HG03439 (cell line): ENCODE measurements around the gene CGB1.
"Not testable (repeated sequence)": the region's sequence is repeated elsewhere in the genome, so short reads cannot be mapped to it uniquely, and the experiment has no call there.

Experiments
- ATAC-seq: cut with Tn5 transposase; IDR thresholded peaks from one replicate; pipeline ENCODE4 v1.9.1; 2021; ENCODE audit warnings: mild to moderate bottlenecking, moderate library complexity; ENCODE audit not compliant: unreplicated experiment

Gene CGB1

DNA sequence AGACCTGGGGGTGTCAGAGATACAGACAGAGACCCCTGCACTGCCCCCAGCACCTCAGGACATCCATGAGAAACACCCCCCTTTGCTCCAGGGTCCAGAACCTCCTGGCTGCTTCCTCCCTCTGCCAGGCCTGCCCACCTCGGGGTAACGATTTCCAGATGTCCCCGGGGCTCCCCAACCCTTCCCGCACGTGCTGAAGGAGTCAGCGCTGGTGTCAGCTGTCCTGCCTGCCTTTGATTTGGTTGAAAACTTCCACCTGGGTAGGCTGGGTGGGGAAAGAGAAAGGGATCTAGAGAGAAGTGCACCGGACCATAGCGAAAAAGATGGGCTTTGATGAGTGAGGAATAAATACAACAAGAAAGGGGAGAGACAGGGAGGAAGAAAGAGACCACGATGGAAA, 22.4 kb upstream of the CGB1 start:
- no peak for ATAC-seq

DNA sequence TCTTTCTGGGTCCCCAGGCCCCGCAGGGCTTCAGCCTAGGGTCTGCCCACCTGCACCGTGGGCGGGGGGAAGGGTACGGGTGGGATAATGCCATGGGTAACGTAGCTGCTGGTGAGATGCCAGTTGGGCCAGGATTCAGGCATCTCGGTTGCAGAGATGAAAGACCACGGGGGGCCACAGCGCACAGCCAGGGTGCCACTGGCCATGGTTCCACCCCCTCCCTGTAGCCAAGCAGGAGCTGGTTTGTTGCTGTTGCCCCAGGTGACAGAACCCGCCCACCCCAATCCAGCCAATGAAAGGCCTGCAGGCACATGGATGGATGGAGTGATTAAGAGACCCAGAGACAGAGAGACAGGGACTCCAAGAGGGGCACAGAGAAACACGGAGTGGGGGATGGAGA, 21.9 kb upstream of the CGB1 start:
- ATAC-seq = no peak

DNA sequence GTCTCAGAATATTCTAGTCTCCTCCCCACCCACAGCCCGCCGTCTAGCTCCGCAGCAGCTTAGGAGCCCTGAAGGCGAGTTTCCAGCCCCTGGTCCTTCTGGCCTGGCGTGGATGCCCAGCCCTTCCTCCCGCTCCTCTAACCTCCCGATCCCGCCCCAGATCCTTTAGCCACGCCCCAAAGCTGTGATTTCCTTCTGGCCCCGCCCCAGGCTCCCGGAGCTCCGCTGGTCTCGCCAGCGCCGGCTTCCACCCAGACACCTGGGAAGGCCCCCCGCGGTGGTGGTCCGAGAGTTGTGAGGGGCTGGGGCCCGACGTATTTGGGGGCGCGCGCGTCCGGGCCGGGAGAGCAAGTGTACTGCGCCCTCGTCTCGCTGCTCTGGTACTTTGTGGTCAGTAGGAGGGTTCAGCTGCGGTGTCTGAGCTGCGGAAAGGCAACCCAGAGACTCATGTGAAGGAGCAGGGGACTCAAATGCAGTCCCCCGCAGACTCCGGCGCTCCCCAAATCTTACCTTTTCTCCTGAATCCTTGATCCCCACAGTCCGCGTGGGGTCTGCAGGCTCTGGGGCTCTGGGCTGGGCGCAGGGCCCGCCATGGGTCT, 21.0 kb upstream of the CGB1 start, which contains the start of gene CGB7:
TSS of gene CGB7 (minus strand) at position 114 of the 599 bp plus-strand sequence. CDS start 2,374 bp downstream, outside the sequence.
- ATAC-seq = no peak

DNA sequence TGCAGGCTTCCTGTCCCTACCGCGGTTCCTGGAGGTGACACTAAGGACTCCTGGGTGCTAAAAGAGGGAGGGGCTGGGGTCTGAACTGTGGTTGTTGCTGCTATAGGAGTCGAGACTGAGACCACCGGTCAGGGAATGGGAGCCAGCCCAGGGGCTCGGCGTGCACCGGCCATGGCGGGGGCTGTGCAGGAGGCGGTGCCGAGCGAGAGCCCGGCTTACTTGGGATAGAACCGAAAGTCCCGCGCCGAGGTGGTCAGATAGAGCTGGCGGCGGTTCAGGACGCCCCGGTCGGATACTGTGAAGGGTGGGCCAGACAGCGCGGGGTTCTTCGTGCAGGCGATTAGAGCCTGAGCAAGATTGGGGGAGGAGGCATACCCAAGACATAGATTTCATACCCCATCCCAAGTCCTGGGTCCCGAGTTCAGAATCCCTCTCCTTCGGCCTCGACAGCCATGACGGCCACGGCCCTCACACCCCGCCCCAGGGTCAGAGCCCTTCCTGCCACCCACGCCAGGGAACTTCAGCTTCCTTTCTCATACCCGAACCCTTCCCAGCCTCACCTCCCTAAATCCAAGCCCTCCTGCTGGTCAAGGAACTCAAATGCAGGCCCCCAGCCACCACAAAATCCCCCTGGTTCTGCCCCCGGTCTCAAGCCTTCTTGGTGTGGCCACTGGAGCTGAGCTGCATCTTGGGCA, 20.4 kb upstream of the CGB1 start:
- ATAC-seq = not testable (repeated sequence)

DNA sequence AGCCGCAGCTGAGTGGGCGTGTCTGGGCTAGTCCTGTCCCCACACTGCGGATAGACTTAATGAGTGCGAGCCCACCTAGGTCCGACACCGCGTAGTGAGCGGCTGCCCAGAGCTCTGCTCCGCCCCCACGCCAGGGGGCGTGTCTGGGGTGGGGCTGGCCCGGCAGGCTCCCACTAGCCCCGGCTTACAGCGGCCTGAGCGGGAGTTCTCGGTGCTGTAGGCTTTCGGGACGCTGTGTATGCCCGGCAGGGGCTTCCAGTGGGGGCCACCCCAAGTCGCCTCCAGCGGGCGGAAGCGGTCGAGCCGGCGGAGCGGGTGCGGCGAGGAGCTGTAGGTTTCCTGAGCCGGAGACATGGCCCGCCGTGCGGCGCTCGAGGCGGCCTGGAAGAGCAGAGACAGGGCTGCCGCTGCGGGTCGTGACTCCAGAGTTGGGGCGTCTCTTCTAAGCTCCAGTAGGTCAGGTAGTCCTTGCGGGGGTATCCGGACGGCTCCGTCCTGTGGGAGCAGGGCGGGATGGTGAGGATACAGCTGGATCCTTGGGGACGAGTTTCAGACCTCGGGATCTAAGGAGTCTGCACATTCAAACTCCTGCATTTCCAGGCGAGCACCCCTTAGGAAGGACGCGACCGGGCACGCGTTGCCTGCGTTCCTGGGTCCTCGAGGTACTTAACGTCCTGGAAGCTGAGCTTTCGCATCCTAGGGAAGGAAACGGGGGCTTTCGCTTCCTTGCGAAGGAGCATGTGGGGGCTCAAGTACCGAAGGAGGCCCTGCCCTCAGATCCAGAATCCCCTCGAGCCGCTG, 19.6 kb upstream of the CGB1 start:
- no peak for ATAC-seq

DNA sequence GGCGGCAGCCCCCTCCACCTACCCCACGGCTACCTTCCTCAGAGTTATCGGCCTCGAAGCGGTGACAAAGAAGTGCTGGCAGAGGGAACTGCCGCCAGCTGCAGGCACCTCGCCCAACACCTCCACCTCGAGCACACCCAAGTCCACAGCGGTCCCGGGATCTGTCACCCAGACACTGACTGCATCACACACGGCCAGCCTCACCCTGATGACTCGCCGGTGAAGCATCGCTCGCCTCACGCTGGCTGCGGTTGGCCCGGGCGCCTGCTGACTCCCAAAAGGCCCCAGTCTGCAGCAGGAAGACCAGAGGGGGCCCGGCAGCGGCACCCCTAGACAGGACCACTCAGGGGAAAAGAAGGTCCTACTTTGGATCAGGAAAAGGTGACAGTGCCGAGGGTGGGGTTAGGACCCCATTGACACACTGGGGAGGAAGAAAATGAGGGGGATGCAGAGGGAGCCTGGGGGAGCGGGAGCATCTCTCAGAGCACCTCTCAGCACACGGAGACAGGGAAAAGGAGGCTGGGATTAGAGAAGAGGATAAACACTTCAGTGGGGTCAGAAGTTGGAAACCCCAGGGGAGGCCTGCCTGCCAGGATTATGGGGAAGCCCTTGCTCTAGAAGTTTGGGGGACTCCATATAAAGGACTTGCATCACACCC, 13.8 kb upstream of the CGB1 start:
- ATAC-seq = not testable (repeated sequence)

DNA sequence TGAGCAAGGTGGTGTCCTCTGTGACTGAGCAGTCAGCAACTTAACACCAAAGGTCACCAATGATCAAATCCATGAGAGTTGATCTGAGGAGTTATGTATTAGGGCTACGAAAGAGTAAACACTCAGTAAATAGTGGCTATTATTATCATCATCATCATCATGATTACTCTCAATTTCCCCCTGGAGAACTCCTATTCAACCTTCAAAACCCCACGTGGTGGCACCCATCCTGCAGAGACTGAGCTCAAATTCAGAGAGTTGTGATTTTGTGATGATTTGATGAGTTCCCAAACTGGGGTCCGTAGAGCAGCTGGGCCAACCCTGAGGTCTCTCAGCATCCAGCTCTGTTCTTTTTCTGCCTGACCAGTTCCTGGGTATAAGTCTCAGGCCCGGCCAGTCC, 13.1 kb upstream of the CGB1 start:
- not testable (repeated sequence) for ATAC-seq

DNA sequence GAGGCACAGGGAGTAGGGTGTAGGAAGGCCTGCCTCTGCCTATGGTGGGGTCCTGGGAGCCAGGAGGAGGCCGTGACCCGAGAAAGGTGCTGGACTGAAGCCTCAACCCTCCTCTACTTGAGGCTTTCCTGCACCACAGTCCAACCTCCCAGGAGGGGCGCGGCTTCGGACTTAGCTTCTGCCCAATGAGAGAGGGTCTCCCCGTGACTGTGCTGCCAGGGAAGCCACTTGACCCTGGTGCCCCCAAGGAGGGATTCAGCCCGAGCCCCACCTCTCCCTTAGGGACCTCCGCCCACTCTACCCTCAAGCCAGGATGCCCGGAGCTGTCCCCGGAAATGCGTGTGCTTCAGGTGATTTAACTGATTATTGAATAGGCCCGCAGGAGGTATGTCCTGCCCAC, 12.3 kb upstream of the CGB1 start, which contains the start of gene CGB8:
TSS of gene CGB8 (minus strand) at position 101 of the 400 bp plus-strand sequence. CDS start 372 bp downstream, outside the sequence.
- ATAC-seq = not testable (repeated sequence)

DNA sequence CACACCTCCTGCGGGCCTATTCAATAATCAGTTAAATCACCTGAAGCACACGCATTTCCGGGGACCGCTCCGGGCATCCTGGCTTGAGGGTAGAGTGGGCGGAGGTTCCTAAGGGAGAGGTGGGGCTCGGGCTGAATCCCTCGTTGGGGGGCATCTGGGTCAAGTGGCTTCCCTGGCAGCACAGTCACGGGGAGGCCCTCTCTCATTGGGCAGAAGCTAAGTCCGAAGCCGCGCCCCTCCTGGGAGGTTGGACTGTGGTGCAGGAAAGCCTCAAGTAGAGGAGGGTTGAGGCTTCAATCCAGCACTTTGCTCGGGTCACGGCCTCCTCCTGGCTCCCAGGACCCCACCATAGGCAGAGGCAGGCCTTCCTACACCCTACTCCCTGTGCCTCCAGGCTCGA, 6.9 kb upstream of the CGB1 start, which contains the start of gene CGB5:
TSS of gene CGB5 (plus strand) at position 301 of the 400 bp plus-strand sequence. CDS start 362 bp downstream, outside the sequence.
- ATAC-seq = not testable (repeated sequence)

DNA sequence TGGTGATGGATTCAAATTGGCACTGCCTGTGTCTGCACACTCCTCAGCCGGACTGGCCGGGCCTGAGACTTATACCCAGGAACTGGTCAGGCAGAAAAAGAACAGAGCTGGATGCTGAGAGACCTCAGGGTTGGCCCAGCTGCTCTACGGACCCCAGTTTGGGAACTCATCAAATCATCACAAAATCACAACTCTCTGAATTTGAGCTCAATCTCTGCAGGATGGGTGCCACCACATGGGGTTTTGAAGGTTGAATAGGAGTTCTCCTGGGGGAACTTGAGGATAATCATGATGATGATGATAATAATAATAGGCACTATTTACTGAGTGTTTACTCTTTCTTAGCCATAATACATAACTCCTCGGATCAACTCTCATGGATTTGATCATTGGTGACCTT, 6.0 kb upstream of the CGB1 start:
- ATAC-seq = not testable (repeated sequence)

DNA sequence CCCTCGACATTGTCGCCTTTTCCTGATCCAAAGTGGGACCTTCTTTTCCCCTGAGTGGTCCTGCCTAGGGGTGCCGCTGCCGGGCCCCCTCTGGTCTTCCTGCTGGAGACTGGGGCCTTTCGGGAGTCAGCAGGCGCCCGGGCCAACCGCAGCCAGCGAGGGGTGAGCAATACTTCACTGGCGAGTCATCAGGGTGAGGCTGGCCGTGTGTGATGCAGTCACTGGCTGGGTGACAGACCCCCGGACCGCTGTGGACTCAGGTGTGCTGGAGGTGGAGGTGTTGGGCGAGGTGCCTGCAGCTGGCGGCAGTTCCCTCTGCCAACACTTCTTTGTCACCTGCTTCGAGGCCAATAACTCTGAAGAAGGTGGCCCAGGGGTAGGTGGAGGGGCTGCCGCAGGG, 5.5 kb upstream of the CGB1 start:
- ATAC-seq = no peak

DNA sequence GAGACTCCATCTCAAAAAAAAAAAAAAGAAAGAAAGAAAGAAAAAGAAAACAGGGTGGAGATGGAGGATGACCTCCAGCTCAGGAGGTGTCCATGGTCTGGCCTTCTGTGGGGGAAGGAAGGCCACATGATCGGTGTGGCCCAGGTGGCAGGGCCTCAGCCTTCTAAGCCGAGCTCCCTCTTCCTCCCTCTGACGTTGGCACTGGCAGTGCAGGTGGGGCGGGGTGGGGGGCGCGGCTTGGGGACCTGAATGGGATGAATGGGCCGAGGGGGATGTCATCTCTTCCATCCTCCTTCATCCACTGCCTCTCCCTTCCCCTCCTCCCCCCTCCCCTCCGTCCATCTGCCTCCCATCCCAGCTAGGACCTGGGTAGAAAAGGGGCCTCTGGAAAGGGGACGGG, 3.0 kb upstream of the CGB1 start:
- not testable (repeated sequence) for ATAC-seq

DNA sequence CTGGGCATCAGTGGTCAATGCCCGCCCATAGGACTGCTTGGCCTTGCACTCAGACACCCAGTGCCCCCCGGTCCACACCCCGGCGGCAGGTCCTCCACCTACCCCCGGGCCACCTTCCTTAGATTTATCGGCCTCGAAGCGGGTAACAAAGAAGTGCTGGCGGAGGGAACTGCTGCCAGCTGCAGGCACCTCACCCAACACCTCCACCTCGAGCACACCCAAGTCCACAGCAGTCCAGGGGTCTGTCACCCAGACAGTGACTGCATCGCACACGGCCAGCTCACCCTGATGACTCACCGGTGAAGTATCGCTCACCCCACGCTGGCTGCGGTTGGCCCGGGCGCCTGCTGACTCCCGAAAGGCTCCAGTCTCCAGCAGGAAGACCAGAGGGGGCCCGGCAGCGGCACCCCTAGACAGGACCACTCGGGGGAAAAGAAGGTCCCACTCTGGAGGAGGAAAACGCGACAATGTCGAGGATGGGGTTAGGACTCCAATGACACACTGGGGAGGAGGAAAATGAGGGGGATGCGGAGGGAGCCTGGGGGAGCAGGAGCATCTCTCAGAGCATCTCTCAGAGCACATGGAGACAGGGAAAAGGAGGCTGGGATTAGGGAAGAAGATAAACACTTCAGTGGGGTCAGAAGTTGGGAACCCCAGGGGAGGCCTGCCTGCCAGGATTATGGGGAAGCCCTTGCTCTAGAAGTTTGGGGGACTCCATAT, 2.0 kb upstream of the CGB1 start:
- not testable (repeated sequence) for ATAC-seq

DNA sequence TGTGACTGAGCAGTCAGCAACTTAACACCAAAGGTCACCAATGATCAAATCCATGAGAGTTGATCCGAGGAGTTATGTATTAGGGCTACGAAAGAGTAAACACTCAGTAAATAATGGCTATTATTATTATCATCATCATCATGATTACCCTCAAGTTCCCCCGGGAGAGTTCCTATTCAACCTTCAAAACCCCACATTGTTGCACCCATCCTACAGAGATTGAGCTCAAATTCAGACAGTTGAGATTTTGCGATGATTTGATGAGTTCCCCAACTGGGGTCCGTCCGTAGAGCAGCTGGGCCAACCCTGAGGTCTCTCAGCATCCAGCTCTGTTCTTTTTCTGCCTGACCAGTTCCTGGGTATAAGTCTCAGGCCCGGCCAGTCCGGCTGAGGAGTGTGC, 1.4 kb upstream of the CGB1 start:
- not testable (repeated sequence) for ATAC-seq

DNA sequence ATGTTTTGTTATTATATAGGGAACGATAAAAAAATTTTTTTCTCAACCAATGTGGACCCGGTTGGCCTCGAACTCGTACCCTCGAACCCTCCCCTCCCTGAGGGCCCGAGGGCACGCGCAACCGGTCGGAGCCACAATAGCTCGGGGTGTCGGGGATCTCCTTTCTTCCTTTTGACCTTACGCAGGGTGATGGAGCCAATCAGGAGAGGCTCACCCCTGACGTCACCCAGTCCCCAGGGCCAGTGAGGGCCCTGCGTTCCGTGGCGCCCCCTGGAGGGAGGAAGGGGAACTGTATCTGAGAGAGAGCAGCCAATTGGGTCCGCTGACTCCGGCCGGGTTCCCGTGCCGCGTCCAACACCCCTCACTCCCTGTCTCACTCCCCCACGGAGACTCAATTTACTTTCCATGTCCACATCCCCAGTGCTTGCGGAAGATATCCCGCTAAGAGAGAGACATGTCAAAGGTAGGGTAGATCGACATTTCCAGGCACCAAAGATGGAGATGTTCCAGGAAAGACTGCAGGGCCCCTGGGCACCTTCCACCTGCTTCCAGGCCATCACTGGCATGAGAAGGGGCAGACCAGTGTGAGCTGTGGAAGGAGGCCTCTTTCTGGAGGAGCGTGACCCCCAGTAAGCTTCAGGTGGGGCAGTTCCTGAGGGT, 4.9 kb downstream of the CGB1 start, which contains the start of gene CGB2:
TSS of gene CGB2 (plus strand) at position 249 of the 660 bp plus-strand sequence. CDS start at position 455, 206 bp downstream.
- not testable (repeated sequence) for ATAC-seq

DNA sequence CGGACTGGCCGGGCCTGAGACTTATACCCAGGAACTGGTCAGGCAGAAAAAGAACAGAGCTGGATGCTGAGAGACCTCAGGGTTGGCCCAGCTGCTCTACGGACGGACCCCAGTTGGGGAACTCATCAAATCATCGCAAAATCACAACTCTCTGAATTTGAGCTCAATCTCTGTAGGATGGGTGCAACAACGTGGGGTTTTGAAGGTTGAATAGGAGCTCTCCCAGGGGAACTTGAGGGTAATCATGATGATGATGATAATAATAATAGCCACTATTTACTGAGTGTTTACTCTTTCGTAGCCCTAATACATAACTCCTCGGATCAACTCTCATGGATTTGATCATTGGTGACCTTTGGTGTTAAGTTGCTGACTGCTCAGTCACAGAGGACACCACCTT, 6.4 kb downstream of the CGB1 start:
- ATAC-seq = not testable (repeated sequence)

DNA sequence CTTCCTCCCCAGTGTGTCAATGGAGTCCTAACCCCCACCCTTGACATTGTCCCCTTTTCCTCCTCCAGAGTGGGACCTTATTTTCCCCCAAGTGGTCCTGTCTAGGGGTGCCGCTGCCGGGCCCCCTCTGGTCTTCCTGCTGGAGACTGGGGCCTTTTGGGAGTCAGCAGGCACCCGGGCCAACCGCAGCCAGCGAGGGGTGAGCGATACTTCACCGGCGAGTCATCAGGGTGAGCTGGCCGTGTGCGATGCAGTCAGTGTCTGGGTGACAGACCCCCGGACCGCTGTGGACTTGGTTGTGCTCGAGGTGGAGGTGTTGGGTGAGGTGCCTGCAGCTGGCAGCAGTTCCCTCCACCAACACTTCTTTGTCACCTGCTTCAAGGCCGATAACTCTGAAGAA, 6.9 kb downstream of the CGB1 start:
- ATAC-seq = not testable (repeated sequence)

DNA sequence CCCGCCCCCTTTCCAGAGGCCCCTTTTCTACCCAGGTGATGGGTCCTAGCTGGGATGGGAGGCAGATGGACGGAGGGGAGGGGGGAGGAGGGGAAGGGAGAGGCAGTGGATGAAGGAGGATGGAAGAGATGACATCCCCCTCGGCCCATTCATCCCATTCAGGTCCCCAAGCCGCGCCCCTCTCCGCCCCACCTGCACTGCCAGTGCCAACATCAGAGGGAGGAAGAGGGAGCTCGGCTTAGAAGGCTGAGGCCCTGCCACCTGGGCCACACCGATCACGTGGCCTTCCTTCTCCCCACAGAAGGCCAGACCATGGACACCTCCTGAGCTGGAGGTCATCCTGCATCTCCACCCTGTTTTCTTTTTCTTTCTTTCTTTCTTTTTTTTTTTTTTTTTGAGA, 8.0 kb downstream of the CGB1 start:
- ATAC-seq = not testable (repeated sequence)

DNA sequence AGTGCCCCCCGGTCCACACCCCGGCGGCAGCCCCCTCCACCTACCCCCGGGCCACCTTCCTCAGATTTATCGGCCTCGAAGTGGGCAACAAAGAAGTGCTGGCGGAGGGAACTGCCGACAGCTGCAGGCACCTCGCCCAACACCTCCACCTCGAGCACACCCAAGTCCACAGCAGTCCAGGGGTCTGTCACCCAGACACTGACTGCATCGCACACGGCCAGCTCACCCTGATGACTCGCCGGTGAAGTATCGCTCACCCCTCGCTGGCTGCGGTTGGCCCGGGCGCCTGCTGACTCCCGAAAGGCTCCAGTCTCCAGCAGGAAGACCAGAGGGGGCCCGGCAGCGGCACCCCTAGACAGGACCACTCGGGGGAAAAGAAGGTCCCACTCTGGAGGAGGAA, 11.1 kb downstream of the CGB1 start:
- ATAC-seq = not testable (repeated sequence)

DNA sequence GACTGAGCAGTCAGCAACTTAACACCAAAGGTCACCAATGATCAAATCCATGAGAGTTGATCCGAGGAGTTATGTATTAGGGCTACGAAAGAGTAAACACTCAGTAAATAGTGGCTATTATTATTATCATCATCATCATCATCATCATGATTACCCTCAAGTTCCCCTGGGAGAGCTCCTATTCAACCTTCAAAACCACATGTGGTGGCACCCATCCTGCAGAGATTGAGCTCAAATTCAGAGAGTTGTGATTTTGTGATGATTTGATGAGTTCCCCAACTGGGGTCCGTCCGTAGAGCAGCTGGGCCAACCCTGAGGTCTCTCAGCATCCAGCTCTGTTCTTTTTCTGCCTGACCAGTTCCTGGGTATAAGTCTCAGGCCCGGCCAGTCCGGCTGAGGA, 11.6 kb downstream of the CGB1 start:
- ATAC-seq = not testable (repeated sequence)
